GM10266 (cell line): ENCODE data around the gene CNTN4.

Source experiments
- DNase-seq: peaks from one replicate; pipeline ENCODE4 v3.0.0; 2012; ENCODE audit errors: extremely low spot score
- CTCF ChIP-seq: IDR thresholded peaks from 2 replicates; pipeline ENCODE4 v1.5.1; 2012; ENCODE audit warnings: mild to moderate bottlenecking, low read depth; ENCODE audit not compliant: control insufficient read depth, insufficient read depth; ENCODE audit errors: missing control alignments

Gene CNTN4

GRCh38 chr3:2301361-2301760, 202.7 kb downstream of the CNTN4 start:
- no peak for DNase-seq
- no peak for TF ChIP-seq CTCF

- DNase-seq, result peak; percentile 5
- no peak for TF ChIP-seq CTCF
Observed at GRCh38 chr3:2303566-2303965, 204.9 kb downstream of the CNTN4 start.

- TF ChIP-seq CTCF, result no peak
Observed at GRCh38 chr3:2311022-2311421, 212.4 kb downstream of the CNTN4 start.

GRCh38 chr3:2317521-2317920, 218.9 kb downstream of the CNTN4 start:
- DNase-seq, result no peak
- TF ChIP-seq CTCF, result no peak

More at GRCh38 chr3:2311022-2311421, 212.4 kb downstream of the CNTN4 start:
- no peak for DNase-seq

- no peak for DNase-seq
- TF ChIP-seq CTCF, result no peak
Observed at GRCh38 chr3:2334921-2335320, 236.3 kb downstream of the CNTN4 start.

- no peak for DNase-seq
- no peak for TF ChIP-seq CTCF
Observed at GRCh38 chr3:2343031-2343682, 244.5 kb downstream of the CNTN4 start.

GRCh38 chr3:2352134-2352762, 253.6 kb downstream of the CNTN4 start:
- no peak for DNase-seq
- TF ChIP-seq CTCF, result no peak
